Raji (cell line): ENCODE data around the gene GLRX2.
A peak's percentile ranks its signal among the peaks of the same experiment; 100 is the strongest.

Experiments used
- POLR2A ChIP-seq: IDR thresholded peaks from 2 replicates; pipeline ENCODE4 v1.6.1; 2011; ENCODE audit warnings: low read depth, low read length, control low read depth; ENCODE audit not compliant: insufficient read depth

The GLRX2 gene

GRCh38 chr1:193086342-193086741, 18.9 kb downstream of the GLRX2 start:
- no peak for TF ChIP-seq POLR2A

GRCh38 chr1:193085263-193085662, 20.0 kb downstream of the GLRX2 start:
- no peak for TF ChIP-seq POLR2A

GRCh38 chr1:193083365-193084088, 21.7 kb downstream of the GLRX2 start:
- no peak for TF ChIP-seq POLR2A

DNA sequence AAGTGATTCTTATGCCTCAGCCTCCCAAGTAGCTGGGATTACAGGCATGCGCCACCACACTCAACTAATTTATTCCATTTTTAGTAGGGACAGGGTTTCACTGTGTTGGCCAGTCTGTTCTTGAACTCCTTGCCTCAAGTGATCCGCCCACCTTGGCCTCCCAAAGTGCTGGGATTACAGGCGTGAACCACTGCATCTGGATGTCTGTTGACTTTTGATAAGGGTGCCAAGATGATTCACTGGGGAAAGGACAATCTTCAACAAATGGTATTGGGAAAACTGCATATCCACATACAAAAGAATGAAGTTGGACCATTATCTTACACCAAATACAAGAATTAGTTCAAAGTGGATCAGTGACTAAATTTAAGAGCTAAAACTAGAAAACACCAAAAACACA, 26.0 kb downstream of the GLRX2 start:
- TF ChIP-seq POLR2A: no peak

GRCh38 chr1:193077991-193078390, 27.2 kb downstream of the GLRX2 start:
- TF ChIP-seq POLR2A: no peak

GRCh38 chr1:193070942-193071341, 34.3 kb downstream of the GLRX2 start:
- TF ChIP-seq POLR2A: no peak

DNA sequence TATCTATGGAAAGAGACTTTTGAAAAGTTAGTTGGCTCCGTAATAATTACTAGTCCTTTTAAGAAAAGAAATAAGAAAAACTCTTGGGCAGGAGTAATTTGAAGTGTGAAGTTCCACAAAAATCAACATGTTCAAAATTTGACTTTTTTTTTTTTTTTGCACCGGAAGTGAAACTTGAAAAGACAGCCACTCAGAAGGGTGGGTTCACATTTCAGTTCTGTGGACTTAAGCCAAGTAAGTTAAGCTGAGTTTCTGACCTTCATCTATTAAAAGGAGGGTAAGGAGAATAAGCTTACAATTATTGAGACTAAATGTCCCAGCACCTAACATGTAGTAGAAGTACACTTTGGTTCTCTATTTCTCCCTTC, 34.8 kb downstream of the GLRX2 start:
- TF ChIP-seq POLR2A: no peak

DNA sequence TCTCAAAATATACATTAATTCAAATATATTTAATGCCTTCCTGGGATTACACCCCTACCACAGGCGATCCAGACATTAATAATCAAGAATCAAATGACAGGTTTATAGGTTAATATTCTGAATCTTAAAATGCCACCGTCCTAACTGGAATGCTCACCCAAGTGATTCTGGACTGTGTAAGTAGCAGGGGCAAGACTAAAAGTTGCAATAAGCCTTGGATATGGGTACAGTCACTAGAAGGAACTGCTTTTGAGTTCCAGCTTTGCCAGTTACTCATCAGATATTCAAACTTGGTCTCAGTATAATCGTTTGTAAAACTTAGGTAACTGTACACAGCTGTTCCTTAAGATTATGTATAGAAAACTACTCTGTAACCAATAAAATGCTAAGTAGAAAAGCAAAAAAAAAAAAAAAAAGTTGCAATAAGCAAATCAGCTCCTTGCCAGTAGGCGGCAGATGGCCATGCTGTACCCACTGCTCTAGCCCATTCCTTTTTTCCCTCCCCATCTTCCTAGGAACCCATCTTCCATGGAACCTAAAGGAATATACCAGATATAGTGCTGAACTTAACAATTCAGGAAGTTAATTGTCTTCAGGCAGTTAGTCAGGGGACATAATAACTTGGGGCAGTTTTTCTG, 35.3 kb downstream of the GLRX2 start:
- no peak for TF ChIP-seq POLR2A

- no peak for TF ChIP-seq POLR2A
Measured at GRCh38 chr1:193068013-193068412, 37.2 kb downstream of the GLRX2 start.

GRCh38 chr1:193066606-193067005, 38.6 kb downstream of the GLRX2 start:
- no peak for TF ChIP-seq POLR2A

DNA sequence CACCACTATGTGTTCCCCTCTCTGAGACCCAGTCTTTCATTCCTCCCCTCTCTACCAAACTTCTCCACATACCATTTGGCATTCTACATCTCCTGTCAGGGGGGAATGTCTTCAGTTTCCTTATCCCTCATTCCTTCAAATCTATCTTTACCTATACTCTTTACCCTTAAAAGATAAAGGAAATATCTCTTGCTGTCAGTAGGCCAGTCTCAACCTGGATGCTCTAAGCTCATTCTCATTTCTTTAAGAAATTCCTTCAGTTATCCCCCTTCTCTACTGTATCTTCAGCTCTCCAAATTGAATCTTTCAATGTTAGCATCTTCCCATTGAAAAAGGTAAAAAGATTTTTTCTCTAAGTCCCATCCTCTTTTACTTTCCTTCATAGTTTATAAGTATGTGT, 39.3 kb downstream of the GLRX2 start:
- no peak for TF ChIP-seq POLR2A

GRCh38 chr1:193062698-193063463, 42.3 kb downstream of the GLRX2 start:
- TF ChIP-seq POLR2A: no peak

DNA sequence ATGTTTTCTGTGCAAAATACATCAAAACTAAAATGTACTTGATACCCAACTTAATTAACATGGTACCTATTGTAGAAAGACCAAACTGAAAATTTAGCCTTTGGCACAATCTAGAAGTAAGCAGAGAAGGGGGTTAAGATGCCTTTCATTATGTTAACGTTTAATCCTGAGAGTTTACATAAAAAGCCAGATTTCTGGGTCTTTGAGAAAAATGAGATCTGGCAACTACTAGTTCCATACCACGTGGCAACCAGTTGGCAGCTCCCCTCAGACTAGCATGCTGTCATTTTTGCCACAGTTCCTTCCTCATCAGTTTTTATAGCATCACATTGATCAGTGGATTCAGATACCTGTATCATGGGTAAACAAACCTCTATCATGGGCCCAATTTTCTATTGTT, 44.3 kb downstream of the GLRX2 start:
- TF ChIP-seq POLR2A: no peak

GRCh38 chr1:193060406-193060805, 44.8 kb downstream of the GLRX2 start:
- TF ChIP-seq POLR2A: no peak

DNA sequence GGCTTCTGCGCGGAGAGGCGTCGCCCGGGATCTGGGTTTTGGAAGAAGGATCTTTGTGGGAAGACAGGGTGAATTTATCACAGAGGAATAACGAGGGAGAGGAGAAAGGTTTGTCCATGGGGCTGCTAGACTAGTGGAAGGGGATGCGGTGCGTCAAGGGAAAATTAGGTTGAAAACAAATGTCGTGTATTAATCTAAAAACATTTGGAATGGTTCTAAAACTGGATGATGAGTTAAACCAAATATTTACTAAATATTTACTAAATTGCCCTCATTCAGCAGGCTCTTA, 45.2 kb downstream of the GLRX2 start:
- no peak for TF ChIP-seq POLR2A

- TF ChIP-seq POLR2A: peak; percentile 89
Measured at GRCh38 chr1:193059282-193060114, 45.7 kb downstream of the GLRX2 start, which contains the start of the genes RO60 and UCHL5. TSS of gene RO60 (plus strand) at chr1:193059612. CDS start at chr1:193069055, 9,443 bp downstream. TSS of gene UCHL5 (minus strand) at chr1:193059360. CDS start at chr1:193059260, 100 bp downstream.
